ENCODE data around the gene FAM219A.

Gene FAM219A

GRCh38 chr9:34496149-34496712, 37.9 kb upstream of the FAM219A start:
- no peak for TF ChIP-seq CTCF (IDR thresholded peaks at IDR 0.05; ENCODE audit: insufficient read depth, missing control alignments)
- DNase-seq (ENCODE audit: insufficient read length, low spot score) (no peak), FAIRE-seq (no peak)

- TF ChIP-seq CTCF (IDR thresholded peaks at IDR 0.05; ENCODE audit: insufficient read depth, missing control alignments) = no peak
- DNase-seq (ENCODE audit: insufficient read length, low spot score) (no peak), FAIRE-seq (no peak)
Observed at GRCh38 chr9:34493972-34494535, 35.7 kb upstream of the FAM219A start.

GRCh38 chr9:34492051-34492450, 33.7 kb upstream of the FAM219A start:
- DNase-seq (ENCODE audit: insufficient read length, low spot score) (no peak), FAIRE-seq (no peak)
- TF ChIP-seq CTCF (IDR thresholded peaks at IDR 0.05; ENCODE audit: insufficient read depth, missing control alignments) = peak; percentile 24

GRCh38 chr9:34491596-34491995, 33.2 kb upstream of the FAM219A start:
- TF ChIP-seq CTCF (IDR thresholded peaks at IDR 0.05; ENCODE audit: insufficient read depth, missing control alignments) = no peak
- FAIRE-seq = no peak
- DNase-seq (ENCODE audit: insufficient read length, low spot score) = no peak

- no peak for TF ChIP-seq CTCF (IDR thresholded peaks at IDR 0.05; ENCODE audit: insufficient read depth, missing control alignments)
- FAIRE-seq = no peak
- DNase-seq (ENCODE audit: insufficient read length, low spot score) = no peak
Observed at GRCh38 chr9:34490760-34491159, 32.4 kb upstream of the FAM219A start.

GRCh38 chr9:34490360-34490759, 32.0 kb upstream of the FAM219A start:
- FAIRE-seq (no peak), DNase-seq (ENCODE audit: insufficient read length, low spot score) (no peak)
- TF ChIP-seq CTCF (IDR thresholded peaks at IDR 0.05; ENCODE audit: insufficient read depth, missing control alignments) = no peak

GRCh38 chr9:34486572-34486971, 28.2 kb upstream of the FAM219A start:
- FAIRE-seq = no peak
- TF ChIP-seq CTCF (IDR thresholded peaks at IDR 0.05; ENCODE audit: insufficient read depth, missing control alignments) = no peak
- no peak for DNase-seq (ENCODE audit: insufficient read length, low spot score)

Data from D721Med (cell line).